Occipital lobe (tissue), 2 donors: ENCODE data around the gene CSTB. TPM values are rescaled to one million over a fixed set of nuclear protein-coding genes. Genes with fewer than 3 reads are reported as not detected.
"Not testable (repeated sequence)": the region's sequence is repeated elsewhere in the genome, so short reads cannot be mapped to it uniquely, and the experiment has no call there.

Experiments used
- DNase-seq: peaks from one replicate; lab custom pipeline; 2025; lab: John Stamatoyannopoulos, UW
- total RNA-seq: library from RNA; depleted of rRNA; stranded (reverse); fragments of >200 nt; gene quantifications from one replicate; pipeline ENCODE4 v1.2.3, GENCODE V29; 2014

CSTB gene
- total RNA-seq: 7.5 TPM

DNA sequence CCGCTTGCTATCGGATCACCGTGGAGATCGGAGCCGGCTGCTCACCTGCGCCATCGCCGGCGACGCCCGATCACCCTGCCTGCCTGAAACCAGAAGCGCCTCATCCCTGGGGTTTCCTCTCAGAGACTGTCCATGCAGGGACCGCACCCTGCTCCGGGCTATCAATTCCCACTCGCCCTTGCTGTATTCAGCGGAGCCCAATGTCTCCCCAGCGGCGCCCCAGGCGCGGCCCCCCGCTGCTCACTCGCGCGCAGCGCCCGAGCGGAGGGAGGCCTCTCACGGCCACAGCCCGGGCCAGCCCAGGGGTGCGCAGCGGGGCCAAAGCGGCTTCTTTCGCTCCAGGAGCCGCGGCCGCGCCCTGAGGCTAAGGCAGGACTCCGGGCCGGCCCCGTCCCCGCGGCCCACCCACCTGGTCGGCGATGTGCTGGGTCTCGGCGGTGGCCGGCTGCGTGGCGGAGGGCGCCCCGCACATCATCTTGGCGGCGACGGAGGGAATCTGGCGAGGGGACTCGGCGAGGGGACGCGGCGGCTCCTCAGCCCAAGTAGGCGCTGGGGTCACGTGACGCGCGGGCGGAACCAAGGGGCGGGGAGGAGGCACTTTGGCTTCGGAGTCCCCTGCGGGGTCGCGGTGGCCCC is at the start of gene CSTB:
CSTB (minus strand) TSS at position 514 of the 636 bp plus-strand sequence; CDS start at position 475, 39 bp downstream.
- DNase-seq: peak; percentile 79

DNA sequence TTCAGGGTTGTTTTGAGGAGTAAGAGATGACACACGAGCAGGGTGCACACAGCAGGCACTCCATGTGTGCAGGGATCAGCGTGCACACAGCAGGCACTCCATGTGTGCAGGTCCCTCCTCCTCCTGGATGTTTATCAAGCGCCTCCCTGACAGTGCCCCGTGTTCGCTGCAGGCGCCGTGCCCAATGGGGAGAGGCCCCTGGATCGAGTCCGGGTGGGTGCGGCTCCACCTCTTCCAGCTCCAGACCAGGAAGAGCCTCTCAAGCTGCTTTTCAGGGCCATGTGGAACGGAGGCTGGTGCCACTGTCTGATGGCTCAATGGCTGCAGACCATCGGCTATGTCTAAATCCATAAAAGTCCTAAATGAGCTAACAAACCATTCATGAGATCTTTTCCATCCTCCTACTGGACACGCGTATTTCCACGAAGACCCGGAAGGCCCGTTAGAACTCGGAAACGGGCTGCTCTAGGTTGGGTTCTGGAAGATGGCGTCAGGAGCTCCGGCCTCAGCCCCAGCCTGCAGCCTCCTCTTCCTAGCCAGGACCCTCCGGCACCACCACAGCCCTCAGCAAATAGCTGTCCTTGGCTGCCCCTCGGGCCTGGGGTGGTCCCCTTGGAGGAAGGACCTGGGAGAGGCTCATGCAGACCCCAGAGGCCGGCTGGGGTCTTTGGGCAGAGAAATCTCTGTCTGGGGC is 49.3 kb upstream of the CSTB start:
- DNase-seq: no peak

DNA sequence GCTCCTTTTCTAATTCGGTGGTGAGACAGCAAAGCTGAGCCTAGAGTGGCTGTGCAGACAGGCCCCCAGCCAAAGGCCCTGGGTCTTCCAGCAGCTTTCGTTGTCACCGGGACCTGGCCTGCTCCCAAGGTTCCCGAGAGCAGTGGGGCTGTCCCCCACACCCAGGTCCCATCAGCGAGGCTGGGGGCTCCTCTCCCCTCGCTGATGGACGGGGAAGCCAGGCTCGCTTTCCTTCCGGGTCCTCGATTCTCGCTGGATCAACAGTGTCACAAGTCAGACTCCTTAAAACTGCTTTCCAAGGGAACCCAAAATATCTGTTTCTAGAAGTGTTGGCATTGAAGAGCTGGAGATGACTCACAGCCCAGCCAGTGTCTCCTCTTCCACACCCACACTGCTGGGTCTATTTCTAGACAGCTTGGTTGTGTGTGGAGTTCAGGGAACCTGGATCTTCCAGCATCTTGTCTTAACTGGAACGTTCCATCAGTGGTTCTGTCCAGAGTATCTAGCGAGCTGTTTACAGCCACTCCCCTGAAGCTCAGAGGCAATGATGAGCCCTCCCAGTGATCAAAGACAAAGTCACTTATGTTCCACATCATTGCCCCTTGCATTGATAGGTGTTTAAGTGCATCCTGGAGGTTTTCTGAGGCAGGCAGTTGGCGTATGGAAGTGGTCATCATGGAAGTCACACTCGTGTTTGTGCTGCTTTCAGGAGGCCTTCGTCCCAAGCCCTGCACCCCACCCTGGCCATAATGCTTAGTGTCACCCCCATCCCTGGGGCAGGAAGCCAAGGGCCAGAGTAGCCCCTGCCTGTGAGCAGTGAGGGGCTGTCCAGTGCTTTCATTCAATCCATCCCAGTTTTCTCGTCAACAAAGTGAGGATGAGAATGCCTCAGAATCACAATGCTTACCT is 48.5 kb upstream of the CSTB start:
- DNase-seq: peak; percentile 43

- not testable (repeated sequence) for DNase-seq
Measured at GRCh38 chr21:43822741-43823140, 46.6 kb upstream of the CSTB start.

DNA sequence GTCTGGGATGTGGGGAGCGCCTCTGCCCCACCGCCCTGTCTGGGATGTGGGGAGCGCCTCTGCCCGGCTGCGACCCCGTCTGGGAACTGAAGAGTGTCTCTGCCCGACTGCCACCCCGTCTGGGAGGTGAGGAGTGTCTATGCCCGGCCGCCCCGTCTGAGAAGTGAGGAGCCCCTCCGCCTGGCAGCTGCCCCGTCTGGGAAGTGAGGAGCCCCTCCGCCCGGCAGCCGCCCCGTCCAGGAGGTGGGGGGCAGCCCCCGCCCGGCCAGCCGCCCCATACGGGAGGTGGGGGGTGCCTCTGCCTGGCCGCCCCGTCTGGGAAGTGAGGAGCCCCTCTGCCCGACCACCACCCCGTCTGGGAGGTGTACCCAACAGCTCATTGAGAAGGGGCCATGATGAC is 46.1 kb upstream of the CSTB start:
- not testable (repeated sequence) for DNase-seq

- DNase-seq: no peak
Measured at GRCh38 chr21:43820466-43820865, 44.4 kb upstream of the CSTB start.

GRCh38 chr21:43819511-43820405 is 43.6 kb upstream of the CSTB start:
- DNase-seq: no peak

DNA sequence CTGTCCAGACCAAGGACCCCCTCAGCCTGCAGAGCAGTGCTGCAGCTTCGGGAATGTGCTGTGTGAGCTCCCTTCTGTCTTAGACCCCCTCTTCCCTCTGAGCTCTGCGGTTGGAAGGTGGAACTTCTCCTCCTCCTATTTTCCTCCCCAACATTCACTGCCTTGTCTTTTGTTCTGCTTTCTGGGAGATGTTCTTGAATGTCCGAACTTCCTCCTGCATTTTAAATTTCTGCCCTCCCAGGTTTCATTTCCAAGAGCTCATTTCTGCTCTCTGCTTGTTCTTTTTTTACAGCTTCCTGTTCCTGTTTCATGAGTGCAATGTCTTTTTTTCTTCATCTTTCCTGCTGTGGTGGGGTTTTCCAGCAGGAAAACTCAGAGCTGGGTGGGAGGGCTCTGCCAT is 42.6 kb upstream of the CSTB start:
- no peak for DNase-seq

DNA sequence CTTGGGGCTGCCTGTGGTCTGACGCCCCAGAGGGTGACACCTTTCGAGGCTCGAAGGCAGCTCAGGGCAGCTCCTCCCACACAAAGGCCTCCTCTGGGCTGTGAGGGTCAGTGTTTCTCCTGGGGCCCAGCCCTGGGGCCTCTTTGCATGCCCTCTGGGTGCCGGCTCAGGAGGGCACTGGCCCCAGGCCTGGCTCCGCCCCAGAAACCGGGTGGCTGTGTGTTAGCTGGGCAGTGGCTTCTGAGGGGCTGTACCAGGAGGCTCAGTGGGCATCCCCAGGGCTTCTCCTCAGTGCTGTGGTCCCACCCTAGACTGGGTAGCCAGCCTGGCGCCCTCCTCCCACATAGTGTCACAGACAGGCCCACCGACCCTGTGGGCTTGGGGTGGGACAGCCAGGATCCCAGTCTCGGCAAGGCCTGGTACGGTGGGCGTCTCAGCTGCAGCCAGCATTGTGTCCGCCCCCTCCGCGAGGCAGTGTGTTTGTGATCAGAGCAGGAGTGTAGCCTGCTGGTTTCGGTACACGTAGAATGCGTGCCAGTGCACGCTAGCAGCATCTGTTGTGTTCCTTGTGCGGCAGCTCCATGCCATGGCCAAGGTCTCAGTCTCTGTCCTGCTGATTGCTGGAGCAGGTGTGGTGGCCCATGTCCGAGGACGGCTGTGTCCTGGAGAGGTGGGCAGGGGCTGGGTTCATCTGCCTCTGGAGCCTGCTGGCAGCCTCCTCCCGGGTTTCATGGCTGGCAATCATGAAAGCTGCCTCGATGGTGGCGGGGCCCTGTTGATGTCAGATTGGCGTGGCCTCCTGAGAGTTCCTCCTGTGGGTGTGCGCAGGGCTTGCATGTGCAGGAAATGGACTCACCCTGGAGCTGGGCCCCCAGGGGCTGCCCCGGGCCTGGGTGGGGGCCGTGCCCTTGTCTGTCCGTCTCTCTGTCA is 41.3 kb upstream of the CSTB start:
- DNase-seq: no peak

GRCh38 chr21:43816611-43817071 is 40.5 kb upstream of the CSTB start:
- no peak for DNase-seq

DNA sequence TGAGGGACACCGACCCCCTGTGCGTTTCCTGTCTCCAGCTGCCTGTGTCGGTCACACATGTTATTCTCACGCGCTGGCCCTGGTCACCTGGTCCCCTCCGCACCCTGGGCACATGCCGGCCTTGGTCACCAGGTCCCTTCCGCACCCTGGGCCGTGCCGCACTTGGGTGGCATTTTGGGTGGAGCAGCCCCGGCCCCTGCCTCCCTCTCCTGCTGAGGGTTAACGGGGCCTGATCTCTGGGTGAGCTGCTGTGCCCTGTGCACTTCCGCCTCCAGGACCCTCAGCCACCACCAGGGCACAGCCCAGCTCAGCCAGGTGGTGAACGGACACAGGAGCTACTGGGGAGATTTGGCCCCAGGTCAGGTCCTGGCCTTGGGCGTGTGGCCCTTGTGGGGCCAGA is 39.9 kb upstream of the CSTB start:
- no peak for DNase-seq

GRCh38 chr21:43815107-43815613 is 39.1 kb upstream of the CSTB start:
- no peak for DNase-seq

GRCh38 chr21:43814215-43815106 is 38.4 kb upstream of the CSTB start:
- no peak for DNase-seq

GRCh38 chr21:43813656-43813980 is 37.5 kb upstream of the CSTB start:
- no peak for DNase-seq

DNA sequence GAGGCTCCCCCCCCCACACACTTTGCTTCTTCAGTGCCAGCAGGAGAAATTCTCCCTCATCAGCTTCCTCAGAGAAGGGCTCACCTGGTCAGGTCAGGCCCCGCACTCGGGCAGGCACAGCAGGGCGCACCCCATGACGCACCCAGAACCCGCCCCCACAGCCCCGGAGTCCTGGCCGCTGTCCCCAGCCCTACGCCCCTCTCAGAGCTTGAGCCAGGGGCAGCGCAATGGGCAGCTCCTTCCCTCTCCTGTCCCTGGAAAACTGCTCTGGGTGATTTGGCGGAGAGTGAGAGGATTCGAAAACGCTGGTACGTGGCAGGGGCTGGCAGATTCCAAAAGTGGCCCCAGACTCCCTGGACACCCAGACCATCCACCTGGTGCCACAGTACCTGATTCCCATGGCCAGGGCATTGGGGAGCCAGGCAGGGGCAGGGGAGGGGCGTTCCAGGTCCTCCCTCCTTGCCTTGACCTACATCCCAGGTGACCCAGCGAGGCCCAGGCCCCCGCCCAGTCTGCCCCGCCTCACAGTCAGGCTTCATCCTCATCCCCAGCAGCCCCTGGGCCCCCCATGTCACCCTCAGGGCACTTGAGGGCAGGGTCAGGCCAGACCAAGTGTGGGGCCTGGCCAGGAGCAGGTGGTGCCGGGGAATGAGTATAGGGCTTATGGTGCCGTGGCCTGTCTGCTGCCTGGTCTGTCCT is 37.0 kb upstream of the CSTB start:
- DNase-seq: no peak

GRCh38 chr21:43812139-43812821 is 36.2 kb upstream of the CSTB start:
- no peak for DNase-seq

DNA sequence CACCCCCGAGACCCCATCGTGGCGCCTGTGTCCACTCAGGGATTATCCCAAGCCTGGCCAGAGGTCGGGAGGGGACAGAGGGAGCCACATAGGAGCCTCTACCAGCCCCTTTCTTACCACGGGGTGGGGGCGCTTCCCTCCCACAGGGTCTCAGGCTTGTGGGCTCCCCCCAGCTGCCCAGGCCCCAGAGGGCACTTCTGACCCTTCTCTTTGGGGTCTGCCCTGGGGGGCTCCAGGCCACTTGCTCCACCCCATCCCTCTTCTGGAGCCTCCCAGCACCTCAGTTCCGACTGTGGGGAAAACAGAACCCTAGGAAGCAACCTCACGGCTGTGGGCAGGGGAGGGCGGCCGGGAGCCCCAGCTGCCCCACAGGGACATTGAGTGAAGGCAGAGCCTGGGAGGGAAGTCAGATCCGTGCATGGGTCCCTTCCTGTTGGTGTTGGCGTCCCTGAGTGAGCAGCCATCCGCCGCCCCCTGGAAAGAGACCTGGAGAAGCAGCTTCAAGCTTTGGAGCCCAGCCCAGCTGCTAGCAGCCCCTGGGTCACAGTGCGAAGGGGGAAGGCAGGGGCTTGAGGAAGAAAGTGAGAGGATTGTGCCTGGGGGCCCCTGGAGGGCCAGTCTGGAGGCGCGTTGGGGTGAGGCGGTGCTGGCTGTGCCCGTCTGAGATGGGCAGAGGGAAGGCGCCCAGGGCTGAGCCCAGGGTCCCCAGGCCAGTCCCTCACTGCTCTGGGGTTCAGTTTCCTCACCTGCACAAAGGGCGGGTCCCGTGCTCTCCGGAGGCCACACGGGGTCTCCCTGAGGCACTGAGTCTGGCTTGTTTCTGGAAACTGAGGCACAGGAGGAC is 35.4 kb upstream of the CSTB start:
- no peak for DNase-seq
